ENCODE measurements around the gene APBA1.

DNA sequence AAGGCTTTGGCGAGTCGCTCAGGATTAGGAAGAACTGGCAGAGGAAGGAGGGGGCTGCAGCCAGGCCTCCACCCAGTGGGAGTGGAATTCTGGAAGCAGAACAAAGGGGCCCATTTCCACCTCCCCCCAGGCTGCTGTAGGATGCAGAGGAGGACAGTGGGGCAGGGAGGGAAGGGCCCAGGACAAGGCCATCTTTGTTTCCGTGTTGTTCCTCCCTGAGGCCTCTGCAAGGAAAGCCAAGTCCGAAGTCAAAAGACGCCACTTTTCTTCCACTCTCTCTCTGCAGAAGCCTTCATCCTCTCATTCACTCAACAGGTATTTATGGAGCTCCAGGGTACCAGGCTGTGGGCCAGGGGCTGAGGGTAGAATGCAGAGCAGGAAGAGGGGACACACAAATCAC lies 276.5 kb downstream of the APBA1 start:
- TF ChIP-seq, protein P1, sequence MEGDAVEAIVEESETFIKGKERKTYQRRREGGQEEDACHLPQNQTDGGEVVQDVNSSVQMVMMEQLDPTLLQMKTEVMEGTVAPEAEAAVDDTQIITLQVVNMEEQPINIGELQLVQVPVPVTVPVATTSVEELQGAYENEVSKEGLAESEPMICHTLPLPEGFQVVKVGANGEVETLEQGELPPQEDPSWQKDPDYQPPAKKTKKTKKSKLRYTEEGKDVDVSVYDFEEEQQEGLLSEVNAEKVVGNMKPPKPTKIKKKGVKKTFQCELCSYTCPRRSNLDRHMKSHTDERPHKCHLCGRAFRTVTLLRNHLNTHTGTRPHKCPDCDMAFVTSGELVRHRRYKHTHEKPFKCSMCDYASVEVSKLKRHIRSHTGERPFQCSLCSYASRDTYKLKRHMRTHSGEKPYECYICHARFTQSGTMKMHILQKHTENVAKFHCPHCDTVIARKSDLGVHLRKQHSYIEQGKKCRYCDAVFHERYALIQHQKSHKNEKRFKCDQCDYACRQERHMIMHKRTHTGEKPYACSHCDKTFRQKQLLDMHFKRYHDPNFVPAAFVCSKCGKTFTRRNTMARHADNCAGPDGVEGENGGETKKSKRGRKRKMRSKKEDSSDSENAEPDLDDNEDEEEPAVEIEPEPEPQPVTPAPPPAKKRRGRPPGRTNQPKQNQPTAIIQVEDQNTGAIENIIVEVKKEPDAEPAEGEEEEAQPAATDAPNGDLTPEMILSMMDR (IDR thresholded peaks at IDR 0.05), result no peak
- TF ChIP-seq TCF7L2 (IDR thresholded peaks at IDR 0.05; ENCODE audit: low read depth, low read length) (no peak), POLR2AphosphoS5 (IDR thresholded peaks at IDR 0.05; ENCODE audit: low read depth, low read length) (no peak), SIN3A (IDR thresholded peaks at IDR 0.05; ENCODE audit: borderline replicate concordance, insufficient read depth, low read depth, low read length) (no peak)
